DMS53 (cell line): ENCODE results near the gene PLVAP.

Experiments used
- DNase-seq: peaks from one replicate; lab custom pipeline; 2025; lab: John Stamatoyannopoulos, UW

PLVAP gene

DNA sequence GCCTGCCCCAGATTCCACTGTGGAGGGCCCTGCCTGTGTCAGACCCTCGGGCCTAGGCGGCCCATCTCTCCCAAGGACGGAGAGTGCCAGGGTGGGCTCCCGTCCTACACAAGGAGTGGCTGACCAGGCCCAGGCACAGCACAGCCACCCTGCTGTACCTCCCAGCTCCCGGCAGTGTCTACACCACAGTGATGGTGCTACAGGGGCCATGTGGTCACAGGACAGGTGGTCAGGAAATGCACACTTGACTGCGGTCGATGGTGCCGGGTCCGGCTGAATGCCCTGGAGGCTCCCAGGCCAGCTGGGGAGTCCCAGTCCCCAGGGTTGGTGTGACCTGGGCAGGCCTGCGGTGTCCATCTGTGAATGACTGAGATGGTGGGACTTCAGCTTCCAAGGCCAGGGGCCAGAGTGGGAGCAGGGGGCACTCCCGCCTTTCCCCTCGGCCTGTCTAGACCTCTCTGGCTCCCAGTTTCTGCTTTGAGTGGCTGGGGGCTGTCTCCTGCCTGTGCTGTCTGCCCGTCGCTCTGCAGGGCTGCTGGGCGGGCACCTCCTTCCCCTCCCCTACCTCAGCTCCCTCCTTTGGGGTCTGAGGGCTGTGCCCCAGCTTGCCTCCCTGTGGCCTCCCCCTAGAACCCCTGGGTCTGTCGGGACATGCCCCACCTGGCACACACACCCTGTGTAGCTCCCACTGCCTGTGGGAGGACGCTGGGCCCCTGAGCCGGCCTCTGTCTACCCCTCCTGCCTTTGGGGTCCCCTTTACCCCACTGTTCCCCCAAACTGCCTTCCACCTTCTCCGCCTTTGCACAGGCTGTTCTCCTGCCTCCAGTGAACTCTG lies 55.3 kb downstream of the PLVAP start:
- DNase-seq = peak; percentile 69

DNA sequence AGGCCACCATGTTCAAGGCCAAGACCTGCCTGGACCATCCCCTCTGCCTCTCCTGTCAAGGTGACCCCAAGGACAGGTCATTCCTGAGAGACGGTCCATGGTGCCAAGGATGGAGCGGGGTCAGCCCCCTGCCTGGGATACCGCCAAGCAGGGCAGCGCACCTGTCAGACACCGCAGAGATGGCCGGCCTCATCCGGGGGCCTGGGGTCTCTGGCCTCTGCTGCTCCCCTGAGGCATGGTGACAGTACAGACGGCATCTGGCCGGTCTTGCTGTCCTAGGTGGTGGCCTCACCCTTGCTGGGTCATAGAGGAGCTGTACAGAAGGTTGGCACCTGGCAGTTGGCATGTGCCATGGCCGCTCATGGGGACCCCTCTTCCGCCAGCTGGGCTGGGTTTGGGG lies 56.7 kb downstream of the PLVAP start:
- DNase-seq = no peak

DNA sequence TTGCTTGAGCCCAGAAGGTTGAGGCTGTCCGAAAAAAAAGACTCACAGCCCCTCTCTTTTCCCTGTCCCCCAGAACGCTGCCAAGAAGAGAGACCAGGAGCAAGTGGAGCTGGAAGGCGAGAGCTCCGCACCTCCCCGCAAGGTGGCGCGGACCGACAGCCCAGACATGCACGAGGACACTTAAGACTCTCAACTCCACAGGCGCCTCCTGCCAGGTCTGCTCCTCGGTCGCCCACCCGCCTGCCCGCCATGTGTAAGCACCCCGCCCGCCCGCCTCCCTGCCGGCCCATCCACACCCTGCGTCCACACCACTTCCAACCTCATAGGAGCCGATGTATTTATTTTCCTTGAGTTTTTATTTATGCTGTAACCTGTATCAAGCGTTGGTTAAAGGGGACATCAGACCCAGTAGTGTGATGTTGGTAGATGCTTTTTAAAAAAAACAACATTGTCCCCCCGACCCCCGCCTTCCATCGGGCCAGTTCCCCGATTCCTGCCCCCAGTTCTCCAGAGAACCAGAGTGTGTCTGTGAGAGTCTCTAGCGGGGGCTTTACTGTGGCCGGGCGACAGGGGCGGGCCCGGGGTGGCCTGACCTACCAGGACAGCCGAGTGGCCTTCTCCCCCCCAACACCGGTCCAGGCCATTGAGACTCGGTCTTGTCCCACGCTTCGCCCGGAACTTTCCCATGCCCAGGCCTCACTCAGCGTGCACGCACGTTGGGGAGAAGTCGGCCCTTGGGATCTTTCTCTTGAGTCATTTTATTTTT lies 57.5 kb downstream of the PLVAP start:
- DNase-seq = no peak

DNA sequence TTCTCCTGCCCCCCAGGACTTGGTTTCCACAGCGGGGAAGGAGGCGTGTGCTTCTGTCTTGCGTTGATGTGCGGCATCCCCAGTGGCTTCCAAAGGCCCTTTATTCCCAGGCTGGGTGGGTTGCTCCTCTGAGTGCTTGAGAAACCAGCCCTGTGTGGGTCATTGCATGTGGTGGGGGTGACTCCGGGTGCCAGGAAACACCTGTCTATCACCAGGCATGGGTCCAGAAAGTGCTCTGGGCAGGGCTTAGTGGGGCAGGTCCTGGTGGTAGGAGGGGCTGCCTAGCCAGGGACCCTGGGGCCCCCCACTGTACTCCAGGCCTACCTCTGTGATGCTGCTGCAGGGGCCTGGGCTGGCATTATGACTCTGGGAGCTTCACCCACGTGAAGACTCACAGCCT lies 58.2 kb downstream of the PLVAP start:
- DNase-seq = no peak

DNA sequence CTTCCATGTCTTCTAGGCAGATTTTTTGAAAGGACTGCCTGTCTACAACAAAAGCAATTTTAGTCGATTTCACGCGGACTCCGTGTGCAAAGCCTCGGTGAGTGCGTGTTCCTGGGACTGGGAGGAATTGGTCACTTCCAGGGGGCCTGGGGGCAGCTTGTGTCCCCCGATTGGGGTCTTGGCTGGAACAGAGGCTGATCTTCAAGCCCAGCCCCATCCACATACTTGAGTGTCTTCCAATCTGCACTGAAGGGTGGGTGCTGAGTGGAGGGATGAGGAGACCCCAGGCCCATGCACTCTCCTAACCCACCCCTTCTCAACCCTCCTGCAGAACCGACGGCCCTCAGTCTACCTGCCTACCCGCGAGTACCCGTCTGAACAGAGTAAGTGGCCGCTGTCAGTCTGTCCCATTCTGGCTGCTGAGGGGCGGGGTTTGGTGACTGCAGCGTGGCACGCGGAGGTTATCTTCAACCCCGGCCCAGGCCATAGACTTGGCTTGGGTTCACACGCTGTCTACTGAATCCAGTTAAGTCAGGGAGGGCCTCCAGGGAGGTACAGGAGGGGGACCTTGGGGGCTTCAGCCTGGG lies 63.0 kb downstream of the PLVAP start:
- DNase-seq = no peak

DNA sequence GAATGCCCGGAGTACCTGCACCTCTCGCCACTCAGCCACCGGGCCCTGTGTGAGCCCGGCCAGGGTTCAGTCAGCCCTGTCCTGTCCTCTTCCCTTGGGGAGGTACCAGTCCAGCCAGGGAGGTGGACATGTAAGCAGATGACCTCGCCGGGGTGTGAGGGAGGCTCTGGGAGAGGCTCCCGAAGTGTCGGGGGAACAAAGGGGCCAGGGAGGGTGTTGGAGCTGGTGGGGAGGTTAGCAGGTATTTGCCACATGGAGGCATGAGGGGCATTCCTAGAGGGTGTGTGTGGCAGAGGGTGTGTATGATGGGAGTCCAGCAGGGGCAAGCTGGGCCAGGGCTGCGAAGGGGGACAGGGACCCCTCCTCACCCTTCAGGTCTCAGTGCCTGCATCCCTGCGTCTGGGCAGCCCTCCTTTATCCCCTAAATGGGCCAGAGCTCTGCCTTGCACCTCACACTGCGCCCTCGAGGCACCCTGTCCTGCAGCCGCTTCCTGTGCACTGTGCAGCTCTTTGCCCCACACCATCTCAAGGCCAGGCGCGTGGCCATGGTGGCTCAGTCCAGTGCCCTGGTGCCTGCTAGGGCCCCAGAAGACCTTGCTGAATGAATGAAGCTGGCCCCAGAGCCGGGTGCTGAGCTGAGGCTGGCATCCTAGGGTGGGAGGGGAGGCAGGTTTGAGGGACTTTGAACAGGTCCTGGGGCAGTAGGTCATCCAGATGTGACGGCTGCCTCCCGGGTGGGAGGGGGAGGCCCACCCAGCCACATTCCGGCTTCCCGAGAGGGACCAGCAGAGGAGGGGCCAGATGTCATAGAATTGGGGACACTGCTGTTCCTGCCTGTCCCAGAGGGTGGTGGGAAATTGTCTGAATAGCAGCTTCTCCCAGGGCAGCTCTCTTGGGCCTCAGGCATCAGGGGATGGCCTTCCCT lies 64.7 kb downstream of the PLVAP start:
- no peak for DNase-seq

DNA sequence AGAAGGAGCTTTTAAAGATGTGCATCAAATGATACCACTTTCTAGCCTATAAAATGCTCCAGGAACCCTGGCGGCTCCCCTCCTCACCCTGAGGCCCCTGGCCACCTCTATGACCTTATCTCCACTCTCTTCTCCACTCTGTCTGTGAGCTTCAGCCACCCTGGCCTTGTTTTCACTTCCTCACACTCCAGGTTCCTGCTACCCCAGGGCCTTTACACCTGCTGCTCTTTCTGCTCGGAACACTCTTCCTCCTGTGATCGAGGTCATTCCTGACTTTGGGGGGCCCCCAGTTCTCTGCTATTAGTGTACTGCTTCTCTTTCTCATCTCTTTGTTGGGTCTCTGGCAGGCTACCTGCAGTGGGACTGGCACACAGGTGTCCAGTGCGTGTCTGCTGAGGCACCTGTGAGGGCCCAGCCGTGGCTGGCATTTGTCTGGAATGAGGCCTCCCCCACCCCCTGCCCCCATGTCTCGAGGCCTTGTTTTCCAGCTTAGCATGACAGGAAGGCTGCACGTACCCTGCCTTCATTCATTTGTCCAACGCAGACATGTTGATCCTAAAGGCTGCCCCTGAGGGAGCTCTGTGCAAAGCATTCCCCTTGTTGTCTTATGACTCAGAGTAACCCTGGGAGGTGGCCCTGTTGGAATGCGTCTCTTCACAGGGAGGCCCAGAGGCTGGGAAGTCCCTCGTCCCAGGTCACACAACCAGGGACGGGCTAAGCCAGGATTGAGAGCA lies 65.5 kb downstream of the PLVAP start:
- no peak for DNase-seq

DNA sequence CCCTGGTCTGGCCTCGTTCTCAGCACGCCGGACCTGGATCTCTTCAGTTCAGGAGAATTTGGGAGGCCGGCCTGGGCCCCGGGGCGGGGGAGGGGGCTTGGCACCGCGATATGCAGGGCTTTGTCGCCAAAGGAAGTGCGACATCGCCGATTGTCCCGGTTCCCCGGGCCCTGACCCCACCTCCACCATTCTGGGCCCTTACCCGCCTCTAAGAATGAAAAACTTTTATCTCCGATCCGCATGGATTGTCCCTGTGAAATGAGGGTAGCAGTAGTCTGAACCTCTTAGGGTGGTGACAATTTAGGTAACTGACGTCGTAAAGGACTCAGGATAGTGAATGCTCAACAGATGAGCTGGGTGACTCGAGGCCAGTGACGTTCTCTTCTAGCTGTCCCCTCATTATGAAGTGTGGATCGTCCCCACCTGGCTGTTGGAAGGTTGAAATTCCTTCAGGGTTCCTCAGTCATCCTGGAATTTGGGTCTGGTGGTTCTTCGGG lies 67.1 kb downstream of the PLVAP start:
- DNase-seq = peak; percentile 29

DNA sequence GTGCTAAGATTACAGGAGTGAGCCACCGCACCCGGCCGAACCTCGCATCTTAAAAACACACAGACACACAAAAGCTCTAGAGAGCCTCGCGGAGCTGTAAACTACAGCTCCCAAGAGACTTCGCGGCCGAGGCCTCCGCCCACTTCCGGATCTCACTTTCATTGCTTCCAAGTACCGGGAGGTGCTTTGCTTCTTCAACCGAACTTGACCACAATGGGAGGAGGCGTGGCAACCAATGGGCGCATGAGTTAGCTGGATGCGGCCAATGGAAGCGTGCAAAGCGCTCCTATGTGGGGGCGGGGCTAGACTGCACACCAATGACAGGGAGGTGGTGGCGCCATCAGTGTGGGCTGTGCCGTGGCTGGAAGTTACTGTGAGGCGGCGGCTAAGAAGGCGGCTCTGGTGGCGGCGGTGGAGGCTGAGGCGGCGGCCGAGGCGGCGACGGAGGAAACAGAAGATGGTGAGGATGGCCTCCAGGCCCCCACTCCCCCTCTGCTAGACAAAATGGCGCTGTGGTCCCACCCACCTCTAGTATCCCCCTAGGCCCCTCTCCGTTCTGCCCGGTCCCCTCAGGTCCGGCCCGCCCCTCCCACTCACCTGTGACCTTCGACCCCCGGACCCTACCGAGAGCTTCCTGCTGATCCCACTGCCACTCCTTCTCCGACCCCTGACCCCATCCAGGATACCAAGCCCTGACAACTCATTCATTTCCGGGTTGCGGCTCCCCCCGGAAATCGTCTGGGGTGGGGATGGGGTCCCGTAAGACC lies 67.8 kb downstream of the PLVAP start, which contains the start of gene DDA1:
TSS of gene DDA1 (plus strand) at position 366 of the 767 bp plus-strand sequence. CDS start at position 458, 92 bp downstream.
- DNase-seq = peak; percentile 99

DNA sequence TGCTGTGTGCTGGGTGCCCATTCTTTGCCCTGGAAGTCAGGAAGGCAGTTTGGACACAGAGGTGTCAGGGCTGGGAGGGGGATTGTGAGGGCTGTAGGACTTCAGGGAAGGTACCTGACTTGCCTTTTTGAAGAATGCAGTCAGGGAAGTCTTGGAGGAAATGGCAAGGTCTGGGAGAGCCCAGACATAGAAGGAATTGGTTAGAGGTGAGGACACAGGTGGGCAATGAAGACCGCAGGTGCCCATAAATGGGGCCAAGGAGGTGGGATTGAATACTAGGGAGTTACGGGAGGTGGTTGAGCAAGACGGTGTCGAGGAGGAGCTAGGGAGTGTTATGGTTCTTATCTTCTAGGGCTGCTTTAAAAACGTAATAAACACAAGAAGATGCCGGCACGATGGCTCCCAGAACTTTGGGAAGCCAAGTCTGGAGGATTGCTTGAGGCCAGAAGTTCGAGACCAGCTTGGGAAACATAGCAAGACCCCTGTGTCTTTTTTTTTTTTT lies 69.2 kb downstream of the PLVAP start:
- DNase-seq = no peak

DNA sequence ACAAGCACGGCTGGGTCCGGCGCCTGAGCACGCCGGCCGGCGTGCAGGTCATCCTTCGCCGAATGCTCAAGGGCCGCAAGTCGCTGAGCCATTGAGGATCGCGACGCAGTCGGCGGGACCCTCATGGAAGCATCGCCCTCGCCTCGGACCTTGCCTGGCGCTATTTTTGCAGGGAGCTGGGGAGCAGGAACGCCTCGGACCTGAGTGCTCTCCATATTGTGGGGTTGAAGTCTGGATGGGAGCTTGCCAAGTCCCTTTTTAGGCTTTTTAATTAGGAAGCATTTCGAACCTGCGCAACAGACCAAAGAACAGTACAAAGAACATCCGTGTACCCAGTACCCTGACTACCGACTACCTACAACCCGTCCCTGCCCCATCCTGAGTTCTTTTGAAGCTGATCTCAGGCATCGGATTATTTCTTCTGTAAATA lies 70.8 kb downstream of the PLVAP start:
- no peak for DNase-seq

DNA sequence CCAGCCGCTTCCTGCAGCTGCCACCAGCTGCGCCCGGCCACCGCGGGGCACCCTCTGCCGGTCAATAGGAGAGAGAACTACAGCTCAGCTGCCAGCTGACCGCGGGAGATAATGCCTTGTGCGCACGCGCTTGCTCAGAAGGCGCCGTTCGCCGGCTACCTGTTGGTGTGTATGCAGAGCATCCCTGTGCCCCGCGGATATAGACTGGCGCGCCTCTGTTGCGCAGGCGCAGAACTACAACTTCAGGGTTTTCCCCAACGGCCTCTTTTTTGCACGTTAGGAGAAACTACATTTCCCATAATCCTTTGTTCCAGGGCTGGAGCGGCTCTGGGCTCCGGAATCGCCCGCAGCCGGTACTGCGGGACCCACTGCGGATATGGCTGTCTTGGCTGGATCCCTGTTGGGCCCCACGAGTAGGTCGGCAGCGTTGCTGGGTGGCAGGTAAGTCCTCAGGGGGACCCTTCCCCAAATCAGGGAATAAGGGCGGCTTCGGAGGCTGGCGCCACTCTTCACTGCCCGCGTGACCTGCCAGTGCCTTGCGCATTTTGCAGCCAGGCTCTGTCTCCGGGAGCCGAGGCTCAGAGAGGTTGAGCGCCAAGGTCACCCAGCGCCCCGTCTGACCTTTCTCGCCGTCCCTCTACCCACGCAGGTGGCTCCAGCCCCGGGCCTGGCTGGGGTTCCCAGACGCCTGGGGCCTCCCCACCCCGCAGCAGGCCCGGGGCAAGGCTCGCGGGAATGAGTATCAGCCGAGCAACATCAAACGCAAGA lies 71.4 kb downstream of the PLVAP start, which contains the start of gene MRPL34:
TSS of gene MRPL34 (plus strand) at position 356 of the 768 bp plus-strand sequence. CDS start at position 377, 21 bp downstream.
- peak; percentile 99 for DNase-seq

DNA sequence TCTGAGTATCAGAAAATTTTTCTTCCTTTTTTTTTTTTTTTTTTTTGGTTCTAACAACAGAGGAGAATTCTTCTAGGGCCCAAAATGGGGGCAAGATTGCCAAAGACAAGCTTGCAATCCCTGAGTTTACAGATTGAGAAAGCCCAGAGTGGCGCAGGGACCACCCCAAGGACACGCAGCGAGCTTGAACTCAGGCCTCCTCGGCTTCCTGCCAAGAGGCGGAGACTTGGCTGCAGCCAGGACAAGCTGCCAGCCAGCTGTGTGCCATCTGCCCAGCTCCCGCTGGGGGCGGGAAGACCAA lies 72.0 kb downstream of the PLVAP start:
- no peak for DNase-seq

DNA sequence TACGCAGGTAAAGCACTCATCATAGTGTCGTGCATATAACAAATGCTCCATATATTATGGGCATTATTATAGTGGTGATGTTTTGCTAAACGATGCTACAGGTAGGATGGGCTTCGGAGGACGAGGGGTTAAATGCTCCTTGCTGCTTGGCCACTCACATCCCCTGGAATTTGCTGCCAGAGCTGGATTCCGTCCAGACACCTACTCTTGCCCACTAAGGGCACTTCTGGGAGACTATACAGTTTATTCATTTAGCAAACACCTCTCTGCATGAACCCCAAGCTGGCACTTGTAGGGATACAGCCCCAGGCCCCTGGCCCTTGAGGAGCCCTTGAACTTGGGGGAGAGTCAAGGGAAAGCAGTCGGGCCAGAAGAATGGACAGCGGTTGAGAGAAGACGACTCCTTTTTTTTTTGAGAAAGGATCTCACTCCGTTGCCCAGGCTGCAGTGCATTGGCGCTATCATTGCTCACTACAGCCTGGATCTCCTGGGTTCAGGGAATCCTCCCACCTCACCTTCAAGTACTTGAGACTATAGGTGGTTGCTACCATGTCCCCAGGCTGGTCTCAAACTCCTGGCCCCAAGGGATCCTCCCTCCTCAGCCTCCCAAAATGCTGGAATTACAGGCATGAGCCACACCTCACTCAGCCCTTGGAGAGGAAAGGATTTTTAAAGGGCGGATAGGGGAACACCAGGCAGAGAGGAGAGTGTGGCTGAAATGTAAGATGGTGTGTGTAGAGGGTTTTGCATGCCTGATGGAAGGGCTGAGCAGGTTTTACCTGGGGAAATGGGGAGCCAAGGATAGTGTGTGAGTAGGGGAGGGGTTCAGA lies 72.5 kb downstream of the PLVAP start:
- DNase-seq = no peak

DNA sequence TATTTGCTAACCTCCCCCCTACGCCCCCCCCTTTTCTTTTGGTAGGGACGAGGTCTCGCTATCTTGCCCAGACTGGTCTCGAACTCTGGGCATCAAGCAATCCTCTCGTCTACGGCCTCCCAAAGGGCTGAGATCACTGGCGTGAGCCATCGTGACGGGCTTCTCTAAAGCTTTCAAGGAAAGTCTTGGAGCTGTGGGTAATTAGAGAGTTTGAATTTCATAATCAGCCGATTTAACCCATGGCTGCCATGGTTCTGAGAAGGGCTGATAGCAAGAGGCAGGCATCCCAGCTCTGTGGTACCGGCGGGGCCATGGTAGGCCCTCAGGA lies 73.2 kb downstream of the PLVAP start:
- DNase-seq = no peak

DNA sequence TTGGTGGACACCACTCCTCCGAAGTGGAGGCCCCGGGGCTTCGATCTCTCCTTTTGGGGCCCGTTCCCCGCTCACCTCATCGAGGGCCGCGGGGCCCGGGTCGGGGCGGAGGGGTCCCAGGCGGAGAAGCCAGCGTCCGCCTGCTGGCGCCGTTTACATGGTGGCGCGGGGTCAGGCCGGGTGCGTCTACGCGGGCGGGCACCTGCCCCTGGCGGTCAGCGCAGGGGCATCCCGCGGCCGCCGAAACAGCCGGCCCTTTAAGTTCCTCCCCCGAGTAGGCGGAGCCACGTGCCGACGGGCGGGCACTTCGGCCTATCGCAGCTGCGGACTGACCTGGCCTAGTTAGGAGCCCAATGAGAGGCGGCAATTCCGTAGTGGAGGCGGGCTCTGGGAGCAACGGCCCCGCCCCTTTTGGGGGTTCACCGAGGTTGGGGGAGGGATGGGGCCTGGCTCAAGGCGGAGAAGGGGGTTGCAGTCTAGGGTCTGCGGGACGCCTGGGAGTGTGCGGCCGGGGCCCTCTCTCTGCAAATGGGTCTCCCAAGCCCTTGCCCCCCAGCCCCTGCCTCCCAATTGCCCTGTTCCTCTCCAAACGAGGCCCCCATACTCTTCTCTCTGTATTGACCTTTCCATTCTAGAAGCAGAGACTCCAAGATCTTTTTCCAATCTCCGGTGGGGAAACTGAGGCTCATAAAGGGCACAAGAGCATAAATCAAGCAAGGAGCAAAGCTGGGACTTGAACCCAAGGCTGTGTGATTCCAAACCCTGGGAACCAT lies 73.8 kb downstream of the PLVAP start, which contains the start of gene ABHD8:
TSS of gene ABHD8 (minus strand) at position 259 of the 773 bp plus-strand sequence. CDS start 1,809 bp downstream, outside the sequence.
- DNase-seq = peak; percentile 97

DNA sequence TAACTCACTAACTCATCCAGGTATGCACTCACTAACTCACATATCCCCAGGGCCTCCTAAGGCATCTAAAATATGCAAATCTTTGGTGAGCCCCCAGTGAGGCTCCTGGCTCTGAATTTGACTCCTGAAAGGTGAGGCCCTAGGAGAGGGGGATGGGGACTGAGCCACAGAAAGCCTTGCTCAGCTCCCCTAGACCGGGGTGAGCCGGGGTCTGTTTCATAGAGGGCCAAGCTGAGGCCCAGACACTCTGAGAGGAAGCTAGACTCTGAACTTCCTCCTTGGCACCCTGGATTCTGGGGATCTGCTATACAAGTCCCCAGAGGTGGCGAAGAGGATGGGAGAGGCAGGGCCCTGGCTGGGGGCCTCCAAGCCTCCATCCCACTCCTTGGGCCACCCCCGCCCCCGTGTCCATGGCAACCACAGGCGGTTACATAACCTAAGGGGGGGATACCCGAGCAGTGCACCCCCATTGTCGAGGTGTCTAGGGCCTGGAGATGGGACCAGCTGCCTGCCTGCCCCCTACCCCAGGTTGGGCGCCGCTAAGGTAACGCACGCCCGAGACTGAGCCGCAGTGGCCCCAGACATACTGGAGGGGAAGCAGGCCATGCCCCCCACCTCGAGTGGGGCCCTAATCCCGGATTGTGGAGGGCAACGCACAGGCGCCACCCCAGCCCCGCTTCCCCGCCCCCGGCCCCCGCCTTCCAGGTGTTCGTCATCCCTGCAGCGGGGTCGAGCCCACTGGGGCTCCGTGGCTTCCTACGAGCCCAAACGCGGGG lies 74.6 kb downstream of the PLVAP start:
- peak; percentile 43 for DNase-seq
